ENCODE measurements around the gene NINJ2. TPM values are rescaled to one million over a fixed set of nuclear protein-coding genes. Genes with fewer than 3 reads are reported as not detected.

The NINJ2 gene
- total and polyA plus RNA-seq, 10 of the 15 experiments (the other 5 are each of a cell fraction or from before 2014, with no cell fraction given), result 8.9 to 51.6 (median 21.3) TPM

GRCh38 chr12:612886-613285 is 50.4 kb downstream of the NINJ2 start:
- DNase-seq (ENCODE audit: low read depth, low spot score), result no peak
- H3K4me3 ChIP-seq, result no peak overlapping the region
- H3K4me1 ChIP-seq (ENCODE audit: control insufficient read depth, insufficient read depth, low read length), result peaks cover 10% of the 10 kb centered on the region
- SMC1A ChIA-PET (ENCODE audit: uncharacterized antibody, unreplicated experiment), result interaction anchor here (1.3 to 4.5 kb wide), 2 partner anchors 198 to 203 kb away, joined by 3 to 67 read pairs; no protein-coding TSS in a partner anchor
- no peak for ATAC-seq
- no peaks in the 10 kb centered on the region for H4K20me1 ChIP-seq (ENCODE audit: control insufficient read depth, insufficient read depth)
- no peak overlapping the region for H3K27ac ChIP-seq (ENCODE audit: control insufficient read depth, insufficient read depth)
- POLR2A ChIA-PET, result interaction anchor here (0.6 to 1.2 kb wide), 2 partner anchors 194 to 202 kb away, joined by 3 read pairs; no protein-coding TSS in a partner anchor
- intact Hi-C loops (cut with micrococcal nuclease; ENCODE audit: unreplicated experiment), result no loop called here
- H2AFZ ChIP-seq (ENCODE audit: control insufficient read depth, low read depth, low read length), result no peak overlapping the region
- RAD21 ChIA-PET (ENCODE audit: unreplicated experiment), result no interaction called here
- no peak for FAIRE-seq
- no peak overlapping the region for H3K4me2 ChIP-seq (ENCODE audit: control insufficient read depth, insufficient read depth)
- CTCF ChIA-PET, result interaction anchor here (1.5 to 2.3 kb wide), 3 partner anchors 37 to 202 kb away, joined by 4 to 11 read pairs (median 7); no protein-coding TSS in a partner anchor
- no peaks in the 10 kb centered on the region for H3K9me3 ChIP-seq (replicated peaks; ENCODE audit: control insufficient read depth, insufficient read depth, low read length)
- H3K36me3 ChIP-seq (ENCODE audit: control insufficient read depth in 2 of 2, insufficient read depth in 2 of 2, low read length in 1 of 2), result no peaks in the 10 kb centered on the region
- BruUV-seq (replicated peaks), result no TSS peak
- H3K9ac ChIP-seq (ENCODE audit: control insufficient read depth, insufficient read depth, low read length), result no peak overlapping the region
- in situ Hi-C loops (cut with MboI), result no loop called here
- no peaks in the 10 kb centered on the region for H3K79me2 ChIP-seq (ENCODE audit: control insufficient read depth, insufficient read depth, low read length)
- H3K27me3 ChIP-seq (replicated peaks in 1 of 2; ENCODE audit: control insufficient read depth in 2 of 2, insufficient read depth in 2 of 2, low read length in 1 of 2), result no peaks in the 10 kb centered on the region
- WGBS (ENCODE audit: insufficient coverage, insufficient replicate concordance, low lambda C conversion rate, missing lambda C conversion rate), result 97% methylated on average over 4 of the region's 4 CpGs
- no peak for TF ChIP-seq IRF5 (IDR thresholded peaks at IDR 0.05; ENCODE audit: borderline replicate concordance)
- no peak for TF ChIP-seq NBN (IDR thresholded peaks at IDR 0.05)
- no peak for TF ChIP-seq FOXM1 (IDR thresholded peaks at IDR 0.05; ENCODE audit: low read depth, low read length)
- no peak for TF ChIP-seq ZNF207 (IDR thresholded peaks at IDR 0.05; ENCODE audit: borderline replicate concordance)
- no peak for TF ChIP-seq FOS (IDR thresholded peaks at IDR 0.05; ENCODE audit: borderline replicate concordance, extremely low read depth, insufficient read length)
- TF ChIP-seq, protein P1, sequence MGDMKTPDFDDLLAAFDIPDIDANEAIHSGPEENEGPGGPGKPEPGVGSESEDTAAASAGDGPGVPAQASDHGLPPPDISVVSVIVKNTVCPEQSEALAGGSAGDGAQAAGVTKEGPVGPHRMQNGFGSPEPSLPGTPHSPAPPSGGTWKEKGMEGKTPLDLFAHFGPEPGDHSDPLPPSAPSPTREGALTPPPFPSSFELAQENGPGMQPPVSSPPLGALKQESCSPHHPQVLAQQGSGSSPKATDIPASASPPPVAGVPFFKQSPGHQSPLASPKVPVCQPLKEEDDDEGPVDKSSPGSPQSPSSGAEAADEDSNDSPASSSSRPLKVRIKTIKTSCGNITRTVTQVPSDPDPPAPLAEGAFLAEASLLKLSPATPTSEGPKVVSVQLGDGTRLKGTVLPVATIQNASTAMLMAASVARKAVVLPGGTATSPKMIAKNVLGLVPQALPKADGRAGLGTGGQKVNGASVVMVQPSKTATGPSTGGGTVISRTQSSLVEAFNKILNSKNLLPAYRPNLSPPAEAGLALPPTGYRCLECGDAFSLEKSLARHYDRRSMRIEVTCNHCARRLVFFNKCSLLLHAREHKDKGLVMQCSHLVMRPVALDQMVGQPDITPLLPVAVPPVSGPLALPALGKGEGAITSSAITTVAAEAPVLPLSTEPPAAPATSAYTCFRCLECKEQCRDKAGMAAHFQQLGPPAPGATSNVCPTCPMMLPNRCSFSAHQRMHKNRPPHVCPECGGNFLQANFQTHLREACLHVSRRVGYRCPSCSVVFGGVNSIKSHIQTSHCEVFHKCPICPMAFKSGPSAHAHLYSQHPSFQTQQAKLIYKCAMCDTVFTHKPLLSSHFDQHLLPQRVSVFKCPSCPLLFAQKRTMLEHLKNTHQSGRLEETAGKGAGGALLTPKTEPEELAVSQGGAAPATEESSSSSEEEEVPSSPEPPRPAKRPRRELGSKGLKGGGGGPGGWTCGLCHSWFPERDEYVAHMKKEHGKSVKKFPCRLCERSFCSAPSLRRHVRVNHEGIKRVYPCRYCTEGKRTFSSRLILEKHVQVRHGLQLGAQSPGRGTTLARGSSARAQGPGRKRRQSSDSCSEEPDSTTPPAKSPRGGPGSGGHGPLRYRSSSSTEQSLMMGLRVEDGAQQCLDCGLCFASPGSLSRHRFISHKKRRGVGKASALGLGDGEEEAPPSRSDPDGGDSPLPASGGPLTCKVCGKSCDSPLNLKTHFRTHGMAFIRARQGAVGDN (IDR thresholded peaks at IDR 0.05), result no peak
- no peak for TF ChIP-seq NR2F1 (conservative IDR thresholded peaks at IDR 0.05)
- no peak for TF ChIP-seq WRNIP1 (IDR thresholded peaks at IDR 0.05; ENCODE audit: borderline replicate concordance, low read depth, low read length)
- no peak for TF ChIP-seq SMAD5 (IDR thresholded peaks at IDR 0.05; ENCODE audit: low read depth)
- TF ChIP-seq RCOR1 (conservative IDR thresholded peaks at IDR 0.05; ENCODE audit: low read depth, low read length), result no peak
- no peak for TF ChIP-seq CHD1 (IDR thresholded peaks at IDR 0.05; ENCODE audit: low read depth, low read length)
- TF ChIP-seq, protein P2, sequence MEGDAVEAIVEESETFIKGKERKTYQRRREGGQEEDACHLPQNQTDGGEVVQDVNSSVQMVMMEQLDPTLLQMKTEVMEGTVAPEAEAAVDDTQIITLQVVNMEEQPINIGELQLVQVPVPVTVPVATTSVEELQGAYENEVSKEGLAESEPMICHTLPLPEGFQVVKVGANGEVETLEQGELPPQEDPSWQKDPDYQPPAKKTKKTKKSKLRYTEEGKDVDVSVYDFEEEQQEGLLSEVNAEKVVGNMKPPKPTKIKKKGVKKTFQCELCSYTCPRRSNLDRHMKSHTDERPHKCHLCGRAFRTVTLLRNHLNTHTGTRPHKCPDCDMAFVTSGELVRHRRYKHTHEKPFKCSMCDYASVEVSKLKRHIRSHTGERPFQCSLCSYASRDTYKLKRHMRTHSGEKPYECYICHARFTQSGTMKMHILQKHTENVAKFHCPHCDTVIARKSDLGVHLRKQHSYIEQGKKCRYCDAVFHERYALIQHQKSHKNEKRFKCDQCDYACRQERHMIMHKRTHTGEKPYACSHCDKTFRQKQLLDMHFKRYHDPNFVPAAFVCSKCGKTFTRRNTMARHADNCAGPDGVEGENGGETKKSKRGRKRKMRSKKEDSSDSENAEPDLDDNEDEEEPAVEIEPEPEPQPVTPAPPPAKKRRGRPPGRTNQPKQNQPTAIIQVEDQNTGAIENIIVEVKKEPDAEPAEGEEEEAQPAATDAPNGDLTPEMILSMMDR (IDR thresholded peaks at IDR 0.05 in 2 of 3, conservative IDR thresholded peaks at IDR 0.05 in 1 of 3; ENCODE audit: control insufficient read depth in 2 of 3, extremely low read depth in 1 of 3, insufficient read depth in 1 of 3, low read depth in 3 of 3, low read length in 3 of 3), result no peak
- TF ChIP-seq SIN3A (IDR thresholded peaks at IDR 0.05; ENCODE audit: low read depth, low read length), result no peak
- TF ChIP-seq, protein P3, sequence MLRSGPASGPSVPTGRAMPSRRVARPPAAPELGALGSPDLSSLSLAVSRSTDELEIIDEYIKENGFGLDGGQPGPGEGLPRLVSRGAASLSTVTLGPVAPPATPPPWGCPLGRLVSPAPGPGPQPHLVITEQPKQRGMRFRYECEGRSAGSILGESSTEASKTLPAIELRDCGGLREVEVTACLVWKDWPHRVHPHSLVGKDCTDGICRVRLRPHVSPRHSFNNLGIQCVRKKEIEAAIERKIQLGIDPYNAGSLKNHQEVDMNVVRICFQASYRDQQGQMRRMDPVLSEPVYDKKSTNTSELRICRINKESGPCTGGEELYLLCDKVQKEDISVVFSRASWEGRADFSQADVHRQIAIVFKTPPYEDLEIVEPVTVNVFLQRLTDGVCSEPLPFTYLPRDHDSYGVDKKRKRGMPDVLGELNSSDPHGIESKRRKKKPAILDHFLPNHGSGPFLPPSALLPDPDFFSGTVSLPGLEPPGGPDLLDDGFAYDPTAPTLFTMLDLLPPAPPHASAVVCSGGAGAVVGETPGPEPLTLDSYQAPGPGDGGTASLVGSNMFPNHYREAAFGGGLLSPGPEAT (IDR thresholded peaks at IDR 0.05; ENCODE audit: low read depth), result no peak
- TF ChIP-seq, protein P4, sequence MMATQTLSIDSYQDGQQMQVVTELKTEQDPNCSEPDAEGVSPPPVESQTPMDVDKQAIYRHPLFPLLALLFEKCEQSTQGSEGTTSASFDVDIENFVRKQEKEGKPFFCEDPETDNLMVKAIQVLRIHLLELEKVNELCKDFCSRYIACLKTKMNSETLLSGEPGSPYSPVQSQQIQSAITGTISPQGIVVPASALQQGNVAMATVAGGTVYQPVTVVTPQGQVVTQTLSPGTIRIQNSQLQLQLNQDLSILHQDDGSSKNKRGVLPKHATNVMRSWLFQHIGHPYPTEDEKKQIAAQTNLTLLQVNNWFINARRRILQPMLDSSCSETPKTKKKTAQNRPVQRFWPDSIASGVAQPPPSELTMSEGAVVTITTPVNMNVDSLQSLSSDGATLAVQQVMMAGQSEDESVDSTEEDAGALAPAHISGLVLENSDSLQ (IDR thresholded peaks at IDR 0.05), result no peak

All from GM12878 (cell line).